NCI-H524 (cell line): ENCODE results near the gene LPIN1.
A peak's percentile ranks its signal among the peaks of the same experiment; 100 is the strongest.

Experiments used
- DNase-seq, 2 experiments: peaks; one replicate each; lab custom pipeline; 2025; lab: John Stamatoyannopoulos, UW

The LPIN1 gene

DNA sequence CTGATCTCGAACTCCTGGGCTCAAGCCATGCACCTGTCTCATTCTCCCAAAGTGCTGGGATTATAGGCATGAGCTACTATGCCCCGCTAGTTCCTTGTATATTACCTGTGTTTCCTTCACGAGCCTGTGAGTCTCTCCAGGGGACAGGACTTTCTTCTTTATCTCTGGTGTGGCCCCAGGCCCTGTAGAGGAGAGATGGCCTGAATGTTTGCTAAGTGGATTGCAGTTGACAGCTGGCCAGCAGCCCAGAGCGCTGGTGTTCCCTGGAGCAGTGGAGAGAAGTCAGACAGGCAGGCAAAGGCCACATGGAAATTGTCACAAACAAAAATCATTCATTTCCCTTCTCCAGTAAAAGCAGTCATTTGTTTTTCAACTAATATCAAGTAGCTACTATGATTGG lies 17.9 kb downstream of the LPIN1 start:
- no peak for DNase-seq

DNA sequence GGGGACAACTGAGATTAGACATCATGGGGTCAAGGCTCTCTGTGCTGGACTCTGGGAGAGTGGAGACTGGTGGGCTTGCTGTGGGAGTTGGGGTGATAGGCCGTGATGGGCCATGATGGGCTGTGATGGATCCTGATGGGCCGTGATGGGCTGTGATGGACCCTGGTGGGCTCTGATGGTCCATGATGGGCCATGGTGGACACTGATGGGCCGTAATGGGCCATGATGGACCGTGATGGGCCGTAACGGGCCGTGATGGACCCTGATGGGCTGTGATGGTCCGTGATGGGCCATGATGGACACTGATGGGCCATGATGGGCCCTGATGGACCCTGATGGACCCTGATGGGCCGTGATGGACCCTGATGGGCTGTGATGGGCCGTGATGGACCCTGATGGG lies 18.5 kb downstream of the LPIN1 start:
- DNase-seq = no peak

DNA sequence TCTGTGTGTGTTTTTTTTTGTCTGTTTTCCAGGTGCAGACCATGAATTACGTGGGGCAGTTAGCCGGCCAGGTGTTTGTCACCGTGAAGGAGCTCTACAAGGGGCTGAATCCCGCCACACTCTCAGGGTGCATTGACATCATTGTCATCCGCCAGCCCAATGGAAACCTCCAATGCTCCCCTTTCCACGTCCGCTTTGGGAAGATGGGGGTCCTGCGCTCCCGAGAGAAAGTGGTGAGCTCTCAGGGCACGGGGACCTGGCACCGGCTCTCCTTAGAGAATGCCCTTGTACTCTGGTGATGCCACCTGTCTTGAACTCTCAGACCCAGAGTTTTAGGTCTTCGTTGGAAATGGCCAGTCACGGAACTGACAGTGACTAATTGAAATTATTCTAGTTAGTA lies 19.1 kb downstream of the LPIN1 start:
- DNase-seq = no peak

DNA sequence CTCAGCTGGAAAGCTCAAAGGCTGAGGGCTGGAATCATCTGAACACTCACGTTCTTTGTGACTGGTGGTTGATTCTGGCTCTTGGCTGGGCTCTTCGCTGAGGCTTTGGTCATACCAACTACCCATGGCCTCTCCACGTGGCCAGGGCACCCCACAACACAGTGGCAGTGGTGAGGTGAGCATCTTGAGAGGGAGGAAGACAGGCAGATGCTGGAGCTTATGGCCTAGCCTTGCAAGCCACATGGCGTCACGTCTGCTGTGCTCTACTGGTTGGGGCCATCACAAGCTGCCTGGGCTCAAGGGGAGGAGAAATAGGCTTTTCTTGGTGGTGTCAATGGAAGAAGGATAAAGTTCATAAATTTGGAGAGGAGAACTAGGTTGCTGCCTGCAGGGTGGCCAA lies 19.6 kb downstream of the LPIN1 start:
- DNase-seq = no peak

DNA sequence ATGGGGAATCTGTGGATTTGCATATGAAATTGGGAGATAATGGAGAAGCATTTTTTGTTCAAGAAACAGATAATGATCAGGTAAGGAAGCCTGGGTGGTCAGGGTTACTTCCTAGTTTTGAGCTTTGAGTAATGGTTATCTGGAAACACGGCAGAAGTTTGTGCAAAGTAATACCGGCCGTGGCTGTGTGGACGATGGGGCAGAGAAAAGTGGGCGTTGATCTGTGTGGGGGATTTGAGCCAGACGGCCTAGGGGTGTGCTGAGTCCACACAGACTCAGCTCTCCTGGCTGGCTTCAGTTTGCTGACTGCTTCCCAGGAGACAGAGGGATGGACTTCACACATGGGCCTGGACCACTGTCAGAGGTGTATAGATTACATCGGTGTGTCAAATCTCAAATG lies 21.3 kb downstream of the LPIN1 start:
- no peak for DNase-seq

DNA sequence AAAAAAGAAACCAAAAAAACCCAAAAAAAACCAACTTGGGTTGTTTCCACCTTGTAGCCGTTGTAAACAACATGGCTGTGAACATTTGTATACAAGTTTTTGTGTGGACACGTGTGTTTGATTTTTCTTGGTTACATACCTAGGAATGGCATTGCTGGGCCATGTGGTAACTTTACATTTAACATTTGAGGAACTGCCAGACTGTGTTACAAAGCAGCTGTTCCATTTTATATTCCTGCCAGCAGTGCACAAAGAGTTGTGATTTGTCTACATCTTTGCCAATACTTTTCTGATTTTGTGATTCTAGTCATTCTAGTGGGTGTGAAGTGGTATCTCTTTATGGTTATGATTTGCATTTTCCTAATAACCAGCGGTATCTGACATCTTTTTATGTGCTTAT lies 22.5 kb downstream of the LPIN1 start:
- no peak for DNase-seq

DNA sequence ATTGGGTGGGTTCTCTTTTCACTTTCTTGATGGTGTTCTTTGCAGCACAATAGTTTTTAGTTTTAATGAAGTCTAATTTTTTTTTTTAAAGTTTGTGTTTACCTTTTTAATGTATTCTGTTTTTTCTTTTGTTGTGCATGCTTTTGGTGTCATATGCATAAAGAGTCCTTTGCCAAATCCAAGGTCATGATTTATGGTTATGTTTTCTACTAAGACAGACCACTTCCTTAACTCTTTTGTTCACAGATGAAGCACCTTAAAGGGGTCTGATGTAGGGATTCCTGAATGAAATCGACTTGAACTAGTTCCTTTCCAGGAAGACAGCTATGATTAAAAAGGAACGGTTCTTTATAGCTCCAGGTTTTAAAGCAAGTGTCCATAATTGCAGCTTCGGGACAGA lies 23.1 kb downstream of the LPIN1 start:
- no peak for DNase-seq

DNA sequence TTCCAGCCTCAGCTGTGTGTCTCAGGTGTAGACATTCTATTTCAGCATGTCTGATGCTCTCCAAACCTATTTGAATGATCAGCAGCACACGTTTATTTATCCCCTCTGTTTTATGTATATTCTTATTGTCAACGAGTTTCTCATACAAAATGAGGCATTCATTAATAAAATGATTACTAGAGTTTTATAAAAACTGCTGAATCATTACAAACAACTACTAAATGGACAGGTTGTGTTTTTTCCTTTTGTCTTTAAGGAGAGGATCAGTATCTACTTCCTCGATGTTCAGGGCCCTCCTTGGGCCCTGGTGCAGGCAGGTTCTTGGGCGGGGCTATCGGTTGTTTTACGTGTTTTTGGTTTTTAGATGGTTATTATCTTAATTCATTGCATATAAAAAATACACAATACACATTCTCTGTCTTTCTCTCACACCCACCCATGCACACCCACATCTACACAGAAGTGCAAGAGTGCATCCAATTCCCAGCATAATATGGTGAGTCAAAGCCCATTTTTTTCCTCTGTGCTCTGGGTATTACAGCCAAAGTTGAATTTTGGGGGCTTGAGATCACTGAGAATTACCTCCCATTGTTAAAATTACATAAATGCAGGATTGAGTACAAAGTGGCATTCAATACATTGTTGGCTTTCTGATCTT lies 24.2 kb downstream of the LPIN1 start:
- DNase-seq = no peak

DNA sequence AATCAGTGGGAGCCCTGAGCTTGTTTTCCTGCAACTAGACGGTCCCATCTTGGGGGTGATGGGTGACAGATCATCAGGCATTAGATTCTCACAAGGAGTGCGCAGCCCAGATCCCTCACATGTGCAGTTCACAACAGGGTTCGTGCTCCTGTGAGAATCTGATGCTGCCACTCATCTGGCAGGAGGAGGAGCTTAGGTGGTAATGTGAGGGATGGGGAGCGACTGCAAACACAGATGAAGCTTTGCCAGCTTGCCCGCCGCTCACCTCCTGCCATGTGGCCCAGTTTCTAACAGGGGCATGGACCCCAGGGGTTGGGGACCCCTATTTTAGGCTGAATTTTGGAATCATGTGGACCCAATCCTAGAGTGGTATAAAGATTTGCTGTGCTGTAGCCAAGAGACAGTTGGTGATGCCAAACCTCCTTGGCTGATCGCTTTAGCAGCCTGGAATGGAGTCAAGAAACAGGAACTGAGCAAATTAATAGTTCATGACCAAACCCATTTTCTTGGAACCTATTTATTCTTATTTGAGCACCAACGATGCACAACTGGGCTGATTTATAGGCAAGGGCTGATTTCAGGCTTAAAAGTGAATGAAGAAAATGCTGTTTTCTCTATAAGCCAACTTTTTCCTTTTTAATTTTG lies 25.7 kb downstream of the LPIN1 start:
- DNase-seq = no peak

DNA sequence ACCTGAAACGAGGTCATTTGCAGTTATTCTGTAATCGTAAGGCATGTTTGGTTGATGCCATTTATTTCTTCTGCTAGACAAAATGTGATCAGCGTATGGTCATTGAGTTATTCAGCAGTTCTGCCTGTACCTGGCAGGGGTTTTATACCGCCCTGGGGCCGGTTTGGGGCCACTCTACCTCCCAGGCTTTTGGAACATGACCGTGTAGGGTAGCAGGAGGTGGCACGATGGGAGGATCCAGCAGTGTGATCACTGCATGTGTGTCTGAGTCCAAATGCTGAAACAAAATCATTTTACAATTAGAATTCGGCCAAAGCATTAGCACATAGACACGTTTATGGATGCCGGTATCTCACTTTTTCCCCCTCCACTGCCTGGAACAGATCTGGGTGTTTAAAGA lies 26.7 kb downstream of the LPIN1 start:
- no peak for DNase-seq

DNA sequence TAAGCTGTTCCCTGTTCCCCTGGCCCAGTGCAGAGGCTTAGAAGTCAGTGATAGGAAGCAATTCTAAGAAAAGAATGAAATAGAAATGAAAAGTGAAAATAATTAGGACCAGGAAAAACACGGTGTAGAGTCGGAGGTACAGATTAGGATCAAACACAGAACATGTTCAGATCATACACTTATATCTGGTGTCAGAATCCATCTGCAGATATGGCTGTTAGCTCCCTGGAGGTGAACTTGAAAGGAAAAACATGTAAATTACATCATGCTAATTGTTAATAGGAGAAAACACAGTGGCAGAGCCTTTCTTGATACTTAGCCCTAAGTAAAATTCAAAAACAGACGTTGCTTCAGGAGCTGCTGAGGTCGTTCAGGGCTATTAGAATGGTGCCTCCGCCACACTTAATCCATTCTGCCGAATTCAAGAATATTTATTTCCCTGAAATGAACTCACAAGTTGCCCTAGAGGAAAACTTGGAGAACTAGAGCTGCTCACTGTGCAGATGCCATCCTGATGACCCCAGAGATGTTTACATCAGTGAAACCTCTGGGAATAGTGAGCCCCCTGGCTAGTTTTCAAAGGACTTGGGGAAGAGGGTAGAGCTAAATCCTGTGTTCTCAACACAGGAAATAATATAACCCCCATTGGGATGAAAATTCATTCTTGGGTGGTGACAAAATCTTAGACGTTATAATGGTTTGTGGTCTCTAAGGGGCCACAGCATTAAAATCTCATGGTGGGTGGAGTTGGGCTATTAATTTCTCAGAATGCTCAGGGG lies 27.5 kb downstream of the LPIN1 start:
- DNase-seq = no peak

DNA sequence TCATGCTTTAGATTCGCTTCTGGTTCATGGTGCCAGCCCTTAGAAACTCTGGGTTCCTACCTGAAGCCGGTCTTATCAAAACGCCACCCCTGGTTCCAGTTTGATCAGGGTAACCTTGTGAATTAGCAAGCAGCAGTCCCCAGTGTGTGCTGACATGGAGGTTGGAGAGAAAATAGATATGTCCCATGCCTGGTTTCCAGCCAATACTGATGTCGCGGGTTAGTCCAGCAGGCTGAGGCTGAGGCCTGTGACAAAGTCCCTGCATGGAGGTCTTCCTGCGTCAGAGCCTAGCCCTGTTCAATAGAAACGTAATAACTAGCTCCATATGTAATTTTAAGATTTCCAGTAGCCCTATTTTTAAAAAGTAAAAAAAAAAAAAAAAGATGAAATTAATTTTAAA lies 28.2 kb downstream of the LPIN1 start:
- DNase-seq = no peak

DNA sequence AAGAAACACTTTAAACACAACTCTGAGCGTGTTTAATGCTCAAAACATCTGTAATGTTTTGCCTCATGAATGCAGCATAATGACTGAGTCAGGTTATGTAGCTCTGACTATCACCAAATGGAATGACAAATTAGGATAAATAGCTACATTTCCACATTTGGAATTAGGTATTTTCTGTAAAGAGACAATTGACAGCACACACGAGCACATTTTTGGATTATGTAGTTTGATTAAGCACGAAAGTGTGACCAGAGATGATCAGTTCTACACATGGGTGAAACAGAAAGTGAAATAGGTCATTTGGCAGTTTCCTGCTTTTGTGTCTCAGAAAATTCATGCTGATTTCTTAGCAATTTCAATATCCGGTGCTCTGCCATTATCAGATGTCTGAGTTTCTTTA lies 29.0 kb downstream of the LPIN1 start:
- no peak for DNase-seq

DNA sequence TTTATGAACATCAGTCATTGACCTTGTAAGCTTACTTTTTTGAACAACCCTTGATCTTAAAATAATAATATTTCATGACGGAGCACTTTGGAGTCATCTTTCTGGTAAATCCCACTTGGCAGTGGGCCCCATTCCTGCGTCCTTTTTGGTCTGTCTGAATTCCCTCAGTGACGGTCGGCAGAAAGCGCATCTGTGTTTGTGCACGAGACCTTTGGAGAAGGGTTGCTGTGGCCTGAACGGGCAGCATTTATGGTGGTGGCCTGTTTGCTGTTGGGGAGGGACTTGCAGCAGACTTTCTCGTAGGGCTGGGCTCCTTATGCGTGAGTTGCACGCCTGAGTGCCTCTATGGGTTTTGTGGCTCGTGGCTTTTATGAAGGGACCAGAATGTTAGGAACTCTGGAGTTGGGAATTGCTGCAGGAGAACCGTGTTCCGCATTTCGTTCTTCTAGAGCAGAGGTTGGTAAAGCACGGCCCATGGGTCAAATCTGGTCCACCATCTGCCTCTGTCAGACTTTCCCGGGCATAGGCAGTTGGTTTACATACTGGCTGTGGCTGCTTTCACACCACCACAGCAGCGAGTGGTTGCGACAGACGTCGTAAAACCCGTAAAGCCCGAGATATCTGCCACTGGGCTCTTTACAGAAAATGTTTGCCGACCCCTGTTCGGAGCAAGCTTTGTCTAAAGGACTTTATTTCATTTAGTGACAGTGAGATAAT lies 30.8 kb downstream of the LPIN1 start:
- DNase-seq = no peak

DNA sequence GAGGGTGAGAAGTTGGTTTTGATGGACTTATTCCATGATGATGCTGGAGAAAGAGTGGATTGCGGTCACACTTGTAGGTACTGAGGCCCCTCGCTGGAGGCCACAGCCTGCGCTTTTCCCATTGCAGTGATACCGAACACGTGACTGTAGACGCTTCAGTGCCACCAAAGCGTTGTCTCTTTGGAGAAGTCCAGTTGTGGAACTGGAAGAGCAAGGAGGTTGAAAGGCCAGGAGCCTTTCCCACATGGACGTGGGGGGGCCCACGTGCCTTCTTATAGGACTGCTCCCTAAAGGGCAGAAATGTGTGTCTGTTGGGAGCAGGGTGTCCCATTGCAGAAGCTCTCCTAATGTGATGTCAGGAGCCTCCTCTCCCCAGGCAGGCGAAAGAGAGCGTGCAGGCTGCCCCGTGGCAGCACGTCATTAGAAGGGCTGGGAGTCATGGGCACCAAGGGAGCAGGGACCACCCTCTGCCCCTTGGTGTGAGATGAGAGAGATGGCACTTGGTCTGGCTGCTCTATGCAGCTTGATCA lies 31.5 kb downstream of the LPIN1 start:
- DNase-seq = no peak

DNA sequence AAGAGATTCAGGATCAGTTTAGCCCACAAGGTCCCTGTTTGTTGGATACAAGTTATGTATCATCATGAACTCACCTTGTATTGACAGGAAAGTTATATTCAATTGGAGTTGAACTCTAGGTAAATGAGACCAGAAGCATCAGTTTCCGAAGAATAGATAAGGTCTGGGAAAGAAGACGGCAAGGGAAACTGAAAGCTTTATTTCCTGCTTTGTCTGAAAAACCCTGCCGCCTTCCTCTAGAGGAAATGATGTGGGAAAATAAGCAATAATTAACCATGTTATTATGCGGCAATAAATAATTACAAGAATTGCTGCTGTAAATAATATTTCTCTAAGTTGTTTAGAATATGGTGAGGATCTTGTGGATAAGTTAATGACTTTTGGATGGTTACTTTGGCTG lies 32.0 kb downstream of the LPIN1 start:
- DNase-seq = no peak

DNA sequence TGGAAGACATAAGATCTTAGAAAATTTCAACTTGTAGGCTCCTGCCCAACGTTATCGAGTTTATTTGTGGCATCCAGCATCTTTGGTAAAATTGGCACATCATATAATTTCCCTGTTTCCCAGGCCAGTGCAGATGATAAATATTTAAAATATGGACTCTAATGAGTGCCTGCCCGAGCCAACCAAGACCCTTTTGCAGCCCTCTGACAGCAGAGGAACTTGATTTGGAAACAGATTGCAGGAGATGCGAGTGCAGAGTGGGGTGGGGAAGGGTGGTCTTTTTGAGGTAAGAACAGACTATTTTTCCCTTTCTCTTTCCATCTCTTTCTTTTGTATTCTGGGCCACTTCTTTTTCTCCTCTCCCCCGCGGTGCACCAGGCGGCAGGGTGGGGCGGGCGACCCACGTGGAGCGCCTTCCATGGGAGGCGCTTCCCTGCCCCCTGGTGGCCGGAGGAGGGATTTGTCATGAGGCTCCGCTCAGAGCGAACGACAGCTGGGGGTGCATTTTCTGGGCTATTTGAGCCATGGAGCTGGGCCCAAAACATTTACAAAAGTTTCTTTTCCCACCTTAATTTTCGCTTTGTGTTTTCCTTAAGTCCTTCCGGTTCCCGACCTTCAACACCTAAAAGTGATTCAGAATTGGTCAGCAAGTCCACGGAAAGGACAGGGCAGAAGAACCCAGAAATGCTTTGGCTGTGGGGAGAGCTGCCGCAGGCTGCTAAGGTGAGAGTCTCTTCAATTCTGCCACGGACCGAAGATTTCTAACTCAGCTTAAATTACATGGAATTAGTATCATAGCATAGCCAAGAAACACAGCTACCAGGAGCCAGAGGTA lies 32.7 kb downstream of the LPIN1 start:
- DNase-seq = peak; percentile 47 to 72

DNA sequence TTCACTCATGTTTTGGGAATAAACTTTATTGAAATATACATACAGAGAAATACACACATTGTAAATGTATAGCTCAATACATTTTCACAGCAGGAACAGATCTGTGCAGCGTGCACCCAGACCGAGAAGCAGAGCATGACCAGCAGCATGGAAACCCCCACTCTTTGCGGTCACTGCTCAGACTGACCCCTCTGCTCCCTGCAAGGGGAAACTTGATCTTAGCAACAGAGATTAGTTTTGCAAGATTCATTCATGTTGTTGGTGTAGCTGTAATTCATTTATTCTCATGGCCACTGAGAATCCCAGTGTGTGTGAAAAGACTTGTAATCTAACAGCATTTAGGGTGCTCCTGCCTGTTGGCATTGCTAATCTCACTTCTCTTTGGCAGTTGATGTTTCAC lies 35.2 kb downstream of the LPIN1 start:
- DNase-seq = no peak

DNA sequence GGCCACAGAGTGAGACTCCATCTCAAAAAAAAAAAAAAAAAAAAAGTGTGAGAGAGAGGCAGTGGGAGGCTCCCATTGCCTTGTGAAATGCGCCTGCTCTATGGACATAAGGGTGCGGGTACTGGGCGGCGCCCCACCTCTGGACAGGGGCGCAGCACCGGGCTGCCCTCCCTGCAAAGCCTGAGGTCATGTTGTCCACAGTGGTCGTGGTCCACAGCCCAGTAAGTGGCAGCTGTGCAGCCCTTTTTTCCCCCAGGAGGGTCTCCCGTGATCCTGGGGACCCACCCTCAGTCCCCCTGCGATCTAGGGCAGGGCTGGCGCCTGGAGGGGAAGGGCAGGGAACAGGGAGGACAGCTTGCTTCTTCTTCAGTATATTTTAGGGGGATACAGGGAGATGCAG lies 37.8 kb downstream of the LPIN1 start:
- no peak for DNase-seq

DNA sequence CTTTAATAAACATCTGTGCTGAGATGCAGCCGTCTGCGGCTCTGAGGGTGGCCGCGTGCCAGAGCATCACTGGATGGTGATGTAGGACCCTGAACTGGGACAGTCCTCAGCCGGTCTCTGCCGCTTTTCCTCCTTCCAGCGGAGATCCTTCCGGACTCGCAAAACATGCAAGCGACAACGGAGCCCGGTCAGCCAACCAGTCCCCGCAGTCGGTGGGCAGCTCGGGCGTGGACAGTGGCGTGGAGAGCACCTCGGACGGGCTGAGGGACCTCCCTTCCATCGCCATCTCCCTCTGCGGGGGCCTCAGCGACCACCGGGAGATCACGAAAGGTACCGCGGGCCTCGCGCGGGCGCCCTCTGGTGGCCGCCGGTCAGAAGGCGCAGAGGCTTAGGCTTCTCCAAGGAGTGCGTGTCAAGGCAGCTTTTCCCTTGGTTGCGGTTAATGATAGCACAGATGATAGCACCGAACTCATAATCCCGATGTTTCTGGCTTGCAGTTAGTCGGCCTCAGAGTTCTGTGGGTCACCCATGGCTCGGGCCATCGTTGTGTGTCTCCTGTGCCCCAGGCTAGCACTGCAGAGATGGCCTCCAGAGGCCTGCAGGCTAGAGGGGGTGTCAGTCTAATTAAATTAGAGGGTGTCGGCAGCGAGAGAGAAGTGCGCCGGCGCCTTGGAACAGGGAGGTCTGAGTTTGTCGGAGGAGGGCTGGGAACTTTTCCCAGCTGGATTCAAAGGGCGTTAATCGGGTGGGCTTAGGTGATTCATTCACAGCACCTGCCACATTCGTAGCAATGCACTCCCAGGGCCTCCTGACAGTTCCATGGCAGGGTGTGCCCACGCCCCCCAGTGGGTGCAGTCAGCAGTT lies 38.5 kb downstream of the LPIN1 start:
- DNase-seq = peak in 1 of 2 experiments; percentile 25

DNA sequence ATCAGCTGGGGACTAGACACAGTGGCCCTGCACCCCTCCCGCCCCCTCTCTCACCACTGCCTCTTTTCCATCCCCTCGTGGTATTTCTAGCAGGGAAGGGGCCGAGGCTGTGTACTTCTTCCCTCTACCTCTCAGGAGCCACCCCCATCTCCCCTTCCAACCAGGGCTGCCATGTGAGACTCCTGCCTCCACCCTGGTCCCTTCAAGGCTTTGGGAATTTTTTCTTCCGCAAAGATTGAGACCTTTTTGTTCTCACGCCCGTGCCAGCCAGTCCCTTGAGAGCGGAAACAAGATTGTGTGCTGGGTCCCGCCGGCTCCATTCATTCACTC lies 39.1 kb downstream of the LPIN1 start:
- DNase-seq = no peak
